IMR-90 (cell line): ENCODE results near the gene MOB3B.

Experiments used
- CEBPB ChIP-seq: IDR thresholded peaks from 2 replicates; pipeline ENCODE4 v1.6.1; 2012; ENCODE audit warnings: low read depth, low read length, improper control_type of control experiment
- CTCF ChIP-seq: conservative IDR thresholded peaks from 2 replicates; pipeline ENCODE4 v1.5.1; 2012; ENCODE audit warnings: mild to moderate bottlenecking, low read depth, low read length, improper control_type of control experiment
- FOS ChIP-seq: fragments of 150-350 bp; IDR thresholded peaks from 2 replicates; pipeline ENCODE4 v1.6.1; 2016; ENCODE audit warnings: low read depth, low read length
- MAFK ChIP-seq: IDR thresholded peaks from 2 replicates; pipeline ENCODE4 v1.6.1; 2012; ENCODE audit warnings: low read depth, low read length, improper control_type of control experiment
- MXI1 ChIP-seq: IDR thresholded peaks from 2 replicates; pipeline ENCODE4 v1.6.1; 2012; ENCODE audit warnings: low read depth, mild to moderate bottlenecking, low read length, moderate library complexity, borderline replicate concordance
- POLR2A ChIP-seq: IDR thresholded peaks from 2 replicates; pipeline ENCODE4 v1.6.1; 2012; ENCODE audit warnings: mild to moderate bottlenecking, low read depth, low read length
- RFX5 ChIP-seq: IDR thresholded peaks from 2 replicates; pipeline ENCODE4 v1.8.0; 2012; ENCODE audit warnings: low read depth, mild to moderate bottlenecking, low read length, moderate library complexity

DNA sequence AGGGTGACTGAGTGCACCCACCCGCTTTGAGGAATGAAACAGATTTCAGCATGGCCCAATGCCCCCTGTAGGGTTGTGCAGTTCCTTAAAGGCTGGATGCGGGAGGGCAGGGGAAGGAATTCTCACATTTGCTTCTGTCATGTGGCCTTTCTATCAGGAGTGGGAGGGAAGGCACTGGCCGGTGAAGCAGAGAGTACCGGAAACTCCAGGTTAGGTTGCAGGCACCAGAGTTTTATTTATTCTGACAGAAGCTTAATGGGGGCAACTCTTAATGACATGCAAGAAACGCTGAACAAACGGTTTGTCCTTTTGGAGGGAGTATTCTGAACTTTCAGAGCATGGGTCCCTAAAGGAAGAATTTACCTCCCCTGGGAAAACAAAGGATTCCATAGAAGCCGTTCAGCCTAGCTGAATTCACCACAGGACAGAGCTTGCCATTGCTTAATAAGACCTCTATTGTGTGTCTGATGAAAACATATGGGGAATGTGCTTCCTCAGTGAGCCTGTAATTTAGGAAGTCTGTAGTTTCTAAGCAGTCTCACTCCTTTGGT lies 188.6 kb downstream of the MOB3B start:
- TF ChIP-seq CTCF (no peak), CEBPB (no peak), MAFK (no peak), POLR2A (no peak), RFX5 (no peak), FOS (no peak), MXI1 (no peak)
